ENCODE measurements around the gene DNMT3A. TPM values are rescaled to one million over a fixed set of nuclear protein-coding genes. Genes with fewer than 3 reads are reported as not detected.
A peak's percentile ranks its signal among the peaks of the same experiment; 100 is the strongest.

DNMT3A gene
- total and polyA plus RNA-seq, 2 donors (not counting 3 experiments of a cell fraction or from before 2014, with no cell fraction given): 23.3 to 71.7 TPM

DNA sequence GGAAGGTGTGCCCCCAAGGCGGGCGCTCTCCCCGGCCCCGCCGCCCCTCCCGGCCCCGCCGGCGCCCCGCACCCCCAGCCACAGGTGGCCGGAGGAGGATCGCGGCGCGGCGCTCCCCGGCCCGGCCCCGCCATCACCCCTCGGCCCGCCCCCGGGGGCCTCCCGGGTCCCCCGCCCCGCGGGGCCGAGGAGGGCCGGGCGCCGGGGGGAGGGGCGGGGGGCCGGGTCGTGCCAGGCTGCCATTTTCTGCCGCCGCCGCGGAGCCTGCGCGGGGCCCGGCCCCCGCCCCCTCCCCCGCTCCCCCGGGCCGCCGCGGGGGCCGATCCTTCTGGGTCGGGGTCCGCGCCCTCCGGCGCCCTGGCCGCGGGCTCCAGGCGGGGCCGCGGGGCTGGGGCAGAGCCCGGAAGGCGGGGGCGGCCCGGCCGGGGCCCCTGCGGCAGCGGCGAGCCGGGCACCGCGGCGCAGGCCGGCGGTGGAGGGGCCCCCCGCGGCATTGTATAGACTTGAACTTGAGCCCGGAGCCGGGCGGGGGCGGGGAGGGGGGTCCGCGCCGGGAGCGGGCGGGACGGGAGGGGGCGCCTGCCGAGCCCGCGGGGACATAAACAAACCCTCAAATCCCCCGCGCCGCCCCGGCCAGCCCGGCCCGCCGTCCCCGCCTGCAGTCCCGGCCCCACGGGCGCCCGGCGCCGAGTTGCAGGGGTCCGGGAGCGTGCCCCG is 556 bp downstream of the DNMT3A start:
- H3K79me2 ChIP-seq (ENCODE audit: control insufficient read depth, insufficient read depth, low read length): no peaks in the 10 kb centered on the region
- peak overlapping the region in 1 of 3 experiments; percentile 58 for H3K4me3 ChIP-seq (replicated peaks in 1 of 3; ENCODE audit: insufficient read depth in 1 of 3, low read depth in 1 of 3, low read length in 3 of 3)
- no peak overlapping the region for H3K4me2 ChIP-seq (ENCODE audit: insufficient read depth, low read length)
- ChIA-PET CTCF (interaction anchor here (1.4 to 3.3 kb wide), 3 partner anchors 14 to 31 kb away, joined by 3 to 14 read pairs (median 4); no protein-coding TSS in a partner anchor), POLR2A (no interaction called here)
- intact Hi-C loops (cut with micrococcal nuclease): loop anchor here (5.0 kb wide), 1 partner anchor 44 kb away; no protein-coding TSS in a partner anchor
- no peaks in the 10 kb centered on the region for H3K9me1 ChIP-seq (replicated peaks; ENCODE audit: control insufficient read depth, extremely low read depth, insufficient read depth, low read length)
- no peak overlapping the region for H3K9ac ChIP-seq (replicated peaks; ENCODE audit: extremely low read depth, insufficient read depth, low read length)
- H3K27ac ChIP-seq (ENCODE audit: insufficient read depth, low read depth, low read length): no peak overlapping the region
- H3K27me3 ChIP-seq (ENCODE audit: control insufficient read depth in 2 of 2, insufficient read depth in 2 of 2, low read length in 2 of 2): peaks cover 0 to 2% of the 10 kb centered on the region in 2 experiments
- no peaks in the 10 kb centered on the region for H3K4me1 ChIP-seq (ENCODE audit: control insufficient read depth, extremely low read depth, insufficient read depth, low read length)
- H3K9me3 ChIP-seq (replicated peaks; ENCODE audit: control insufficient read depth, insufficient read depth, low read length): no peaks in the 10 kb centered on the region
- dilution Hi-C loops (cut with MboI; ENCODE audit: extremely low pct_ligation_motif_present, low sequenced_read_pairs): no loop called here
- DNase-seq (ENCODE audit: low read depth, low spot score) (no peak), FAIRE-seq (no peak)
- no peaks in the 10 kb centered on the region for H4K20me1 ChIP-seq (replicated peaks; ENCODE audit: control insufficient read depth, extremely low read depth, insufficient read depth, low read length)
- H2AFZ ChIP-seq (ENCODE audit: low read depth, low read length): no peak overlapping the region
- BruUV-seq (replicated peaks): no TSS peak
- no peaks in the 10 kb centered on the region for H3K36me3 ChIP-seq (ENCODE audit: control insufficient read depth in 2 of 2, extremely low read depth in 1 of 2, insufficient read depth in 2 of 2, low read length in 2 of 2)
- TF ChIP-seq, protein P1, sequence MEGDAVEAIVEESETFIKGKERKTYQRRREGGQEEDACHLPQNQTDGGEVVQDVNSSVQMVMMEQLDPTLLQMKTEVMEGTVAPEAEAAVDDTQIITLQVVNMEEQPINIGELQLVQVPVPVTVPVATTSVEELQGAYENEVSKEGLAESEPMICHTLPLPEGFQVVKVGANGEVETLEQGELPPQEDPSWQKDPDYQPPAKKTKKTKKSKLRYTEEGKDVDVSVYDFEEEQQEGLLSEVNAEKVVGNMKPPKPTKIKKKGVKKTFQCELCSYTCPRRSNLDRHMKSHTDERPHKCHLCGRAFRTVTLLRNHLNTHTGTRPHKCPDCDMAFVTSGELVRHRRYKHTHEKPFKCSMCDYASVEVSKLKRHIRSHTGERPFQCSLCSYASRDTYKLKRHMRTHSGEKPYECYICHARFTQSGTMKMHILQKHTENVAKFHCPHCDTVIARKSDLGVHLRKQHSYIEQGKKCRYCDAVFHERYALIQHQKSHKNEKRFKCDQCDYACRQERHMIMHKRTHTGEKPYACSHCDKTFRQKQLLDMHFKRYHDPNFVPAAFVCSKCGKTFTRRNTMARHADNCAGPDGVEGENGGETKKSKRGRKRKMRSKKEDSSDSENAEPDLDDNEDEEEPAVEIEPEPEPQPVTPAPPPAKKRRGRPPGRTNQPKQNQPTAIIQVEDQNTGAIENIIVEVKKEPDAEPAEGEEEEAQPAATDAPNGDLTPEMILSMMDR (IDR thresholded peaks at IDR 0.05; ENCODE audit: extremely low read depth in 1 of 2, insufficient read depth in 1 of 2, low read depth in 1 of 2, low read length in 2 of 2): no peak
- TF ChIP-seq POLR2AphosphoS5 (IDR thresholded peaks at IDR 0.05; ENCODE audit: insufficient read depth, low read depth, low read length) (no peak), JUN (IDR thresholded peaks at IDR 0.05; ENCODE audit: borderline replicate concordance, insufficient read depth, insufficient read length, low read depth) (no peak), POLR2A (IDR thresholded peaks at IDR 0.05; ENCODE audit: low read depth, low read length) (no peak), GATA2 (IDR thresholded peaks at IDR 0.05; ENCODE audit: insufficient read depth, insufficient read length, low read depth, low read length) (no peak), MYC (IDR thresholded peaks at IDR 0.05; ENCODE audit: low read depth, low read length) (no peak), EZH2 (IDR thresholded peaks at IDR 0.05; ENCODE audit: borderline replicate concordance, low read depth, low read length, severe bottlenecking) (no peak), FOS (IDR thresholded peaks at IDR 0.05; ENCODE audit: borderline replicate concordance, insufficient read depth, low read length) (no peak)
- TF ChIP-seq, protein P2, sequence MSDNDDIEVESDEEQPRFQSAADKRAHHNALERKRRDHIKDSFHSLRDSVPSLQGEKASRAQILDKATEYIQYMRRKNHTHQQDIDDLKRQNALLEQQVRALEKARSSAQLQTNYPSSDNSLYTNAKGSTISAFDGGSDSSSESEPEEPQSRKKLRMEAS (IDR thresholded peaks at IDR 0.05; ENCODE audit: insufficient read depth, insufficient read length): no peak
